H7 (cell line): ENCODE measurements around the gene ONECUT1. TPM values are rescaled to one million over a fixed set of nuclear protein-coding genes. Genes with fewer than 3 reads are reported as not detected.

Experiments
- DNase-seq: peaks from one replicate; pipeline ENCODE4 v3.0.0; 2012
- H3K27me3 ChIP-seq: 2 replicates; pipeline ENCODE4 v1.6.0; 2011; ENCODE audit warnings: mild to moderate bottlenecking, low read length; ENCODE audit not compliant: control insufficient read depth, insufficient read depth
- H3K36me3 ChIP-seq: replicated peaks from 2 replicates; pipeline ENCODE4 v1.5.1; 2011; ENCODE audit warnings: low read length; ENCODE audit not compliant: control insufficient read depth, insufficient read depth
- H3K4me3 ChIP-seq: 2 replicates; pipeline ENCODE4 v1.5.1; 2011; ENCODE audit warnings: low read depth, mild to moderate bottlenecking, control low read depth, low read length, moderate library complexity; ENCODE audit not compliant: insufficient read depth
- total RNA-seq: library from RNA; depleted of rRNA; stranded (reverse); fragments of >200 nt; shearing (Covaris generic); gene quantifications from 2 replicates; pipeline ENCODE4 v1.2.3, GENCODE V29; 2014; rRNA removed

Gene ONECUT1
- total RNA-seq, 1 experiment from 2014 or later = 8.0 TPM

GRCh38 chr15:52717481-52717880, 72.7 kb downstream of the ONECUT1 start:
- Histone ChIP-seq H3K27me3 (no peaks in the 10 kb centered on the region), H3K4me3 (no peak overlapping the region), H3K36me3 (no peaks in the 10 kb centered on the region)
- DNase-seq = no peak

DNA sequence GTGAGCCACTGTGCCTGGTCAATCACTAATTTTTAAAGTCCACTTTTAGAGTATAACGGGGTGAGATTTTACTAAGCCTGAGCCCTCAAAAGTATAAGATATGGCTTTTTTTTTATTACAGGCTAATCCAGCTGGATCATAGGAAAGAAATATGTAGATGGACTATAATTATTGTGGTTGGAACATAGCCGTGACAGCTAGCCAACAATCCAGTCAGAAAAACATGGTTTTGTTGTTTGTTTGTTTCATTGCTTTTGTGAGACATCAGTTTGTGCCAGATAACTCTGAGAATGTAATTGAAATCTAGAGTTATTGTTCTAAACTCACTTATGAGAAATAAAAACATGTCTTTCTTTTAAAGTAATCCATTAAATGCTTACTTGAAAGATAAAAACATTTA, 73.6 kb downstream of the ONECUT1 start:
- no peak overlapping the region for H3K4me3 ChIP-seq
- no peak for DNase-seq
- H3K36me3 ChIP-seq = no peaks in the 10 kb centered on the region
- no peaks in the 10 kb centered on the region for H3K27me3 ChIP-seq

- Histone ChIP-seq H3K36me3 (no peaks in the 10 kb centered on the region), H3K27me3 (no peaks in the 10 kb centered on the region), H3K4me3 (no peak overlapping the region)
- no peak for DNase-seq
Measured at GRCh38 chr15:52715411-52715810, 74.7 kb downstream of the ONECUT1 start.

DNA sequence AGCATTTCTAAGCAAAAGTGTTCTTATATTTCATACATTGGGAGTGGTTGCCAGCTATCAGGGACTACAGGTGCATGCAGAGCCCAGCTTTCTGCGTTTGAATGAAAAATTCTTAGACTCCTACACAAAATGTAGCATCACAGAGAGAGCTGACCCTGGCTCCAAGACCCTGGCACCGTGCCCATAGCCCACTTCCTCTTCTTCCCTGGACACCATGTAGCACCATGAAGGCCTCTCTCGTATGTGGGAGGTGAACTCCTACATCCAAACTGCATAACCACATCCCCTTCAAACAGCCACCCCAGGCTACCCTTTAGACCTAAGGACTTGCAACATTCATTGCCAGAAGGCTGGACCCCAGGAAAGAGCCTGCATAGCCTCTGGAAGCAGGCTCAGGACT, 75.2 kb downstream of the ONECUT1 start:
- Histone ChIP-seq H3K27me3 (no peaks in the 10 kb centered on the region), H3K36me3 (no peaks in the 10 kb centered on the region), H3K4me3 (no peak overlapping the region)
- no peak for DNase-seq

- no peak for DNase-seq
- H3K36me3 ChIP-seq = no peaks in the 10 kb centered on the region
- no peaks in the 10 kb centered on the region for H3K27me3 ChIP-seq
- H3K4me3 ChIP-seq = no peak overlapping the region
Measured at GRCh38 chr15:52710708-52711389, 79.3 kb downstream of the ONECUT1 start.

- Histone ChIP-seq H3K4me3 (no peak overlapping the region), H3K27me3 (no peaks in the 10 kb centered on the region), H3K36me3 (no peaks in the 10 kb centered on the region)
- no peak for DNase-seq
Measured at GRCh38 chr15:52710050-52710707, 80.0 kb downstream of the ONECUT1 start.

- Histone ChIP-seq H3K36me3 (no peaks in the 10 kb centered on the region), H3K4me3 (peak overlapping the region; percentile 25; the same call in 1 of the 2 replicates), H3K27me3 (no peaks in the 10 kb centered on the region)
- DNase-seq = peak; percentile 57
Measured at GRCh38 chr15:52709187-52709981, 80.8 kb downstream of the ONECUT1 start.

Other genes with a start within 250 kb of the ONECUT1 start
- gene ARPP19, start 221.3 kb downstream of the ONECUT1 start, total RNA-seq = 108 and 124 TPM in 2 replicates
- 3.7 and 6.2 TPM in 2 replicates for gene ATOSA, start 110.9 kb downstream of the ONECUT1 start, total RNA-seq